Mesenteric fat pad (tissue), 1 donor: ENCODE data around the gene METTL23. TPM values are rescaled to one million over a fixed set of nuclear protein-coding genes. Genes with fewer than 3 reads are reported as not detected.

ENCODE experiments used
- DNase-seq: peaks from one replicate; pipeline ENCODE4 v3.0.0-alpha.2; 2020; ENCODE audit warnings: low spot score
- long read RNA-seq: library from polyadenylated mRNA; unstranded; transcript quantifications from one replicate; pipeline ENCODE4 v2.0.0, GENCODE V29; 2020
- total RNA-seq: library from RNA; stranded (reverse); fragmentation: NEBNext Ultra II Directional; extraction: Animal tissue kit (Norgen Biotek cat#: 25700); gene quantifications from one replicate; pipeline ENCODE4 v1.2.1, GENCODE V29; 2021
- donor health status: DM: yes; HTN: yes; CAD: no.

Gene METTL23
- 32.2 TPM for total RNA-seq
- long read RNA-seq, transcript METTL23-201 (5 exons, 1,155 nt), result major isoform, 11 of 44 reads
- long read RNA-seq, transcript METTL23-215 (5 exons, 1,171 nt), result minor isoform, 7 of 44 reads
- long read RNA-seq, transcript METTL23-204 (4 exons, 904 nt), result minor isoform, 9 of 44 reads
- long read RNA-seq, partial matches to known transcripts, result 4 of 44 reads
- long read RNA-seq, other reads (novel, unspliced or antisense), result 11 of 44 reads

- peak; percentile 92 for DNase-seq
Measured at GRCh38 chr17:76726776-76727718, at the start of gene METTL23. TSS of gene METTL23 (plus strand) at chr17:76726839. CDS start at chr17:76729711, 2,872 bp downstream.

GRCh38 chr17:76677406-76677805 lies 49.2 kb upstream of the METTL23 start:
- no peak for DNase-seq

DNA sequence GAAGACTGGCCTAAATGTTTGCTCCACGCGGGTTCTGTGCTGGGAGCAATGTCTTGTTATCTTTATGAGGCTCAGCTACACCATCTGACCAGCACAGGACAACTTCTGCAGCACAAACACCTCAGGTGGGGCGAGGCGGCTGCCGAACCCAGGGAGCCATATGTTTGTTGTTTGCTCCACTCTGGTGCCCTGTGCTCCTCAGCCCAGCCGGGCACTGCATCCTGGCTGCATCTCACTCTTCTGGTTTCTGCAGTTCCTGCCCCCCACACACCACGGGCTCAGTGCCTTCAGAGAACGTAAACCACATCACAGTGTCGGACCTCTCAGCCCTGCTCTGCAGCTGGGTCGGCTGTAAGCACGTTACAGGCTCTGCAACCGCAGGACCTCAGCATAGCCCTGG lies 48.3 kb upstream of the METTL23 start:
- DNase-seq, result no peak

DNA sequence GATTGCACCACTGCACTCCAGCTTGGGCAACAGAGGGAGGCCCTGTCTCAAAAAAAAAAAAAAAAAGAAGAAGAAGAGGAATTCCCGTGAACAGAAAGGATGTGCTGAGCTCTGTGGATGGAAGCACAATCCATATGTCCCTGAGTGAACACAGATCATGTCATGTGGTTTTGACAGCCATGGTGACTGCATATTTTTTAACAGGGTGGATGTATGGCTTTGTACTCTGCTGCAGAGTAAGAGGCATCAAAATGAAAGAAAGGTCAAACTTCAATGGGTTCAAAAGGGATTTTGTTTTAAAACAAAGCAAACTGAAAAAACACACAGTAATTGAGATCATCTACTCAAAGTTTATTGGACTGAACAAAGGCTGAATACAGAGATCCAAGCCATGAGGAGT lies 47.4 kb upstream of the METTL23 start:
- no peak for DNase-seq

- no peak for DNase-seq
Measured at GRCh38 chr17:76681222-76682137, 45.2 kb upstream of the METTL23 start.

- DNase-seq, result no peak
Measured at GRCh38 chr17:76682296-76682695, 44.3 kb upstream of the METTL23 start.

DNA sequence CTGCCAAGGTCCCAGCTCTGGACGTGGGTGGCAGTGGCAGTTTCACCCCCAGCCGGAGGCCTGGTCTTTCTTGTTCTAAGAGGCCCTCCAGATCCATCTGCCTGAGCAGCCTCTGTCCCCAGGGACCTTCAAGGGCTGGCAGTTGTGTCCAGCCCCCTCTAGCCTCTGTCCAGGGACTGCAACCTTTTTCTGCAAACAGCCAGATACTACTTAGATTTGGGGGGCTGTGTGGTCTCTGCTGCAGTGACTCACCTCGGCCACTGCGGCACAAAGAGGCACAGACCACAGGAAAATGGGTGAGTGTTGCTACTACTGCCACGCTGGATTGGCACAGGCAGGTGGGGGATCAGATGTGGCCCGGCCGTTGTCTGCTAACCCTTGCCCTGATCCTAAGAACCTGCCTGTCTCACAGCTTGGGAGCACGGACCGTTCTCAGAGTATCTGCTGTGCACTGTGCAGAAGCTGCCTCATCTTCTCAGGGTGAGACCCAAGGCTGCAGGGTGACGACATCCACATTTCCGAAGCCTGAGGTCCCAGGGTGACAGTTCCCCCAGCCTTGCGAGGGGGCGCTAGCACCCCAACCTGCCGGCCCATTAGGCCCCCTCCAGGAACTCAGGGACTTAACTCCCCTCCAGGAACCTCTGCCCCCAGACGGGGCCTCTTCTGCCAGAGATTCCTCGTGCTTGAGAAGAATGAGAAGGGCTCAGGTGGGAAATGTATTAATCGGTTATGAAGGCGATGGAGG lies 43.5 kb upstream of the METTL23 start:
- no peak for DNase-seq

- no peak for DNase-seq
Measured at GRCh38 chr17:76683921-76684745, 42.5 kb upstream of the METTL23 start.

DNA sequence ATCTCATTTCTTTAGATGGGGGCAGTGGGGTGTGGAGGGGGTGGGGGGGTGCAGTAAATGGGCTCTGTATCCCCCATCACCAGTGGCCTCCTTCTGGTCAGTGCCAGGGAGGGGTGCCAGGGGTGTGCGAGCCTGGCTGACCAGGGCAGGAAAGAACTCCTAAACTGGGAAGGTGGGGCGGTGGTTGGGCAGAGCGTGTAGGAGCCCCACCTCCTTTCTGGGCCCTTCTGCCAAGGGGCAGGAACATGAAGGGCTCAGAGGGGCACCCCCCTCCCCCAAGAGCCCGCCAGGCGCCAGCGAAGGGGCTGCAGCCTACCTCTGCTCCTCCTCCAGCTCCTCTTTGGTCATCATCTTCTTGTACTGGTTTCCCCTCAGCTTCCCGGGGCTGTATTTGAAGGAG lies 41.9 kb upstream of the METTL23 start:
- no peak for DNase-seq

- no peak for DNase-seq
Measured at GRCh38 chr17:76685366-76685765, 41.3 kb upstream of the METTL23 start.

GRCh38 chr17:76685846-76686245 lies 40.8 kb upstream of the METTL23 start:
- DNase-seq, result no peak

DNA sequence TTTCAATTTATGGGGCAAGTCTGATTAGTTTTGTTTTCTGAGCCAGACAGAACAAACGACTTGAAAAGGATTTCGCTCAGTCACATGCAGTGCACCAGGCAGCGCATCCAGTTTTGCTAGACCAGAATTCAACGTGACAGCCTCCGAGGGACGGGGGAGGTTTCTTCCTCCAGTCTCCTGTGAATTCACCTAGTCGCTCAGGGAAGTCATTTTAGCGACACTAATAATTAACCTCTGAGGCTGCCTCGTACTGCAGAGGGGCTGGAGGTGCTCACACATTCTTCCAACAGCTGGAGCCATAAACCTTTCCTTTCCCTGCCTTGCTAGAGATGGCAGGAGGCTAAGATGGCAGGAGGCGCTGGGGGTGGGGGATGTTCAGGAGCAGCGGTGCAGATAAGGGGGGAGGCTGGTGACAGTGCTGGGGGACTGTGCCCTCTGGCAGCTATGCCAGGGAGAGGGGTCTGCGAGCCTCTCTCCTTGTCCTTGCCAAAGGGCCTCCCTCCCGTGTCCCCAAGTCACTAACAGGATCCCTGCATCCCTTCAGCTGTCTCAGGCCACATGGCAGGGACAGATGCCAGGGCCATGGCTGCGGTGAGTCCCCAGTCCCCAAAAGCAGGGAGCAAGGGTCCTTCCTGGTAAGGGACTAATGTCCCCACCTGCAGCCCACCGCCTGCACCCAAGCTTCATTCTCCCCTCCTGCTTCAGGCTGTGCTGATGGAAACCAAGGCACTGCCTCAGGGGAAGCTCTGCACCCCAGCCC lies 39.9 kb upstream of the METTL23 start:
- DNase-seq, result no peak

DNA sequence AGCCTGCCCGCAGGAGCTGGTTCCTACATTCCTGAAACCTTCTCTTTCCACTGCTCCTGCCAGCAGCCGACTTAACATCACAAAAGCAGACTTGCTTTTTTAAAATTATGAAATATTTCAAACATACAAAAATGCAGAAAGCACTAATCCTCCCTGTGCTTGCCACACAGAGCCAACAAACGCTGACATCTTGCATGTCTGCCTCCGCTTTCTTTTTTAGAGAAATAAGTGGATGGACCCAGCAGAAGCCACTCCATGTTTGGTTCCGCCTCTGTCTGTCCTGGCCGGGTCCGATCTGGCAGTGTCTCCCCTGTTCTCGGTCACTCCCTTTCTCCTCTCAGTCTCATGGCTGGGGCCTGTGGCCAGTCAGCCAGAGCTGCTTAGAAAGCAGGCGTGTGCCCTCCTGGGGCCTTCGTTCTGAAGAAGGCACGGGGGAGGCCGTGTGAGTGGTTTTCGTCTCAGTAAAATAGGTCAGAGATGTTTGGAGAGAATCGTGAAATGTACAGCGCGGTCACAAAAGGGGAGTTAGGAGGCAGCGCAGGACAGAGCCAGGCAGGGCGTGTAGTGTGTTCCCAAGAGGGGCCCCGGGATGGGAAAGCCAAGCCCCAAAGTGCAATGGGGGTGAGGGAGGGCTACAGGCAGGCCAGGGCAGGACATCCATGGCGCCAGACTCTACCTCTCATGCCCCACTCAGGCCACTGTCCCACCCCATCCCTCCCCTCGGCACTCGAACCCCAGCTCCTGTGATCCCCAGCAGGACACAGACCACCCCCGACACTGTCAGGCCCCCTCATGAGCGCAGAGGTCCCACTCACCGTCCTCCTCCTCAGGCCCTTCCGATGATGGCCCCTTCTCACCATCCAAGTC lies 39.1 kb upstream of the METTL23 start:
- DNase-seq, result no peak

GRCh38 chr17:76688165-76688622 lies 38.4 kb upstream of the METTL23 start:
- DNase-seq, result no peak

- no peak for DNase-seq
Measured at GRCh38 chr17:76689859-76690258, 36.8 kb upstream of the METTL23 start.

- no peak for DNase-seq
Measured at GRCh38 chr17:76690596-76691280, 35.9 kb upstream of the METTL23 start.
